Measurements from ENCODE around the gene MOB3B.

Gene MOB3B

GRCh38 chr9:27394826-27395201, 134.8 kb downstream of the MOB3B start:
- Histone ChIP-seq H4K20me1 (ENCODE audit: control insufficient read depth, insufficient read depth, low read depth, low read length) (no peaks in the 10 kb centered on the region), H3K9me3 (ENCODE audit: control insufficient read depth, insufficient read depth, low read length) (no peaks in the 10 kb centered on the region), H3K27me3 (ENCODE audit: control insufficient read depth, low read length) (no peaks in the 10 kb centered on the region), H3K4me2 (ENCODE audit: low read length) (no peak overlapping the region), H3K9me2 (replicated peaks; ENCODE audit: control insufficient read depth, low read length) (no peaks in the 10 kb centered on the region), H3K79me2 (ENCODE audit: control insufficient read depth, low read length) (no peaks in the 10 kb centered on the region), H3K27ac (ENCODE audit: low read depth, low read length) (no peak overlapping the region), H3K4me1 (ENCODE audit: control insufficient read depth, low read length) (peaks cover 18% of the 10 kb centered on the region), H3K4me3 (ENCODE audit: low read length) (no peak overlapping the region), H3K36me3 (ENCODE audit: control insufficient read depth, low read length) (no peaks in the 10 kb centered on the region), H3F3A (ENCODE audit: control insufficient read depth, insufficient read depth) (no peaks in the 10 kb centered on the region)
- TF ChIP-seq EZH2phosphoT487 (IDR thresholded peaks at IDR 0.05; ENCODE audit: borderline replicate concordance, low read length): no peak
- no peak for TF ChIP-seq CTCF (IDR thresholded peaks at IDR 0.05; ENCODE audit: low read depth, low read length, poor library complexity, severe bottlenecking)

- TF ChIP-seq EZH2phosphoT487 (IDR thresholded peaks at IDR 0.05; ENCODE audit: borderline replicate concordance, low read length) (no peak), CTCF (IDR thresholded peaks at IDR 0.05; ENCODE audit: low read depth, low read length, poor library complexity, severe bottlenecking) (no peak)
- Histone ChIP-seq H3K9me2 (replicated peaks; ENCODE audit: control insufficient read depth, low read length) (no peaks in the 10 kb centered on the region), H3K79me2 (ENCODE audit: control insufficient read depth, low read length) (no peaks in the 10 kb centered on the region), H3K4me1 (ENCODE audit: control insufficient read depth, low read length) (peaks cover 18% of the 10 kb centered on the region), H3K36me3 (ENCODE audit: control insufficient read depth, low read length) (no peaks in the 10 kb centered on the region), H3K4me3 (ENCODE audit: low read length) (no peak overlapping the region), H3F3A (ENCODE audit: control insufficient read depth, insufficient read depth) (no peaks in the 10 kb centered on the region), H3K27me3 (ENCODE audit: control insufficient read depth, low read length) (no peaks in the 10 kb centered on the region), H3K9me3 (ENCODE audit: control insufficient read depth, insufficient read depth, low read length) (no peaks in the 10 kb centered on the region), H4K20me1 (ENCODE audit: control insufficient read depth, insufficient read depth, low read depth, low read length) (no peaks in the 10 kb centered on the region), H3K27ac (ENCODE audit: low read depth, low read length) (no peak overlapping the region), H3K4me2 (ENCODE audit: low read length) (no peak overlapping the region)
Observed at GRCh38 chr9:27394154-27394825, 135.3 kb downstream of the MOB3B start.

- H3F3A ChIP-seq (ENCODE audit: control insufficient read depth, insufficient read depth): no peaks in the 10 kb centered on the region
- no peaks in the 10 kb centered on the region for H3K9me3 ChIP-seq (ENCODE audit: control insufficient read depth, insufficient read depth, low read length)
- H4K20me1 ChIP-seq (ENCODE audit: control insufficient read depth, insufficient read depth, low read depth, low read length): no peaks in the 10 kb centered on the region
- no peak overlapping the region for H3K4me3 ChIP-seq (ENCODE audit: low read length)
- H3K9me2 ChIP-seq (replicated peaks; ENCODE audit: control insufficient read depth, low read length): no peaks in the 10 kb centered on the region
- H3K4me1 ChIP-seq (ENCODE audit: control insufficient read depth, low read length): peaks cover 12% of the 10 kb centered on the region
- H3K27ac ChIP-seq (ENCODE audit: low read depth, low read length): no peak overlapping the region
- H3K79me2 ChIP-seq (ENCODE audit: control insufficient read depth, low read length): no peaks in the 10 kb centered on the region
- peak overlapping the region; percentile 24; the same call in 1 of the 2 replicates for H3K4me2 ChIP-seq (ENCODE audit: low read length)
- no peaks in the 10 kb centered on the region for H3K36me3 ChIP-seq (ENCODE audit: control insufficient read depth, low read length)
- no peak for TF ChIP-seq EZH2phosphoT487 (IDR thresholded peaks at IDR 0.05; ENCODE audit: borderline replicate concordance, low read length)
- no peak for TF ChIP-seq CTCF (IDR thresholded peaks at IDR 0.05; ENCODE audit: low read depth, low read length, poor library complexity, severe bottlenecking)
- no peaks in the 10 kb centered on the region for H3K27me3 ChIP-seq (ENCODE audit: control insufficient read depth, low read length)
Observed at GRCh38 chr9:27393054-27393846, 136.4 kb downstream of the MOB3B start.
